Endodermal cell (in vitro differentiated cells): ENCODE data around the gene GOLIM4. TPM values are rescaled to one million over a fixed set of nuclear protein-coding genes. Genes with fewer than 3 reads are reported as not detected.

ENCODE experiments used
- DNase-seq: peaks from one replicate; pipeline ENCODE4 v3.0.0-alpha.2; 2017
- H3K27ac ChIP-seq: 2 replicates; pipeline ENCODE4 v1.5.1; 2013; ENCODE audit warnings: mild to moderate bottlenecking, low read depth, low read length, moderate library complexity
- H3K27me3 ChIP-seq: 2 replicates; pipeline ENCODE4 v1.6.1; 2013; ENCODE audit warnings: mild to moderate bottlenecking, low read length, moderate library complexity; ENCODE audit not compliant: insufficient read depth, control insufficient read depth, poor library complexity, severe bottlenecking
- H3K36me3 ChIP-seq: 2 replicates; pipeline ENCODE4 v1.7.0; 2013; ENCODE audit warnings: mild to moderate bottlenecking, low read length, moderate library complexity; ENCODE audit not compliant: control insufficient read depth, insufficient read depth
- H3K4me1 ChIP-seq: one replicate; pipeline ENCODE4 v1.7.0; 2013; ENCODE audit warnings: low read length; ENCODE audit not compliant: control insufficient read depth, insufficient read depth
- H3K4me3 ChIP-seq: 2 replicates; pipeline ENCODE4 v1.5.1; 2013; ENCODE audit warnings: mild to moderate bottlenecking, low read length, moderate library complexity
- H3K9ac ChIP-seq: 2 replicates; pipeline ENCODE4 v1.6.1; 2013; ENCODE audit warnings: mild to moderate bottlenecking, low read length, moderate library complexity; ENCODE audit not compliant: poor library complexity, severe bottlenecking; ENCODE audit errors: extremely low read depth
- H3K9me3 ChIP-seq: 2 replicates; pipeline ENCODE4 v1.6.1; 2013; ENCODE audit warnings: mild to moderate bottlenecking, low read length, moderate library complexity; ENCODE audit not compliant: control insufficient read depth
- H3K27ac Mint-ChIP-seq: 2 replicates; pipeline ENCODE4 v1.8.0; 2020; ENCODE audit warnings: mixed read lengths
- H3K27me3 Mint-ChIP-seq: 2 replicates; pipeline ENCODE4 v1.8.0; 2021; ENCODE audit warnings: mild to moderate bottlenecking, mixed read lengths; ENCODE audit not compliant: insufficient read depth
- H3K36me3 Mint-ChIP-seq: 2 replicates; pipeline ENCODE4 v1.8.0; 2020; ENCODE audit warnings: low read depth, mixed read lengths
- H3K4me1 Mint-ChIP-seq: 2 replicates; pipeline ENCODE4 v1.8.0; 2020; ENCODE audit warnings: mixed read lengths
- H3K4me3 Mint-ChIP-seq: 2 replicates; pipeline ENCODE4 v1.8.0; 2020; ENCODE audit warnings: mild to moderate bottlenecking, moderate library complexity, mixed read lengths
- H3K9me3 Mint-ChIP-seq: 2 replicates; pipeline ENCODE4 v1.8.0; 2020; ENCODE audit warnings: mild to moderate bottlenecking, mixed read lengths
- WGBS, 2 experiments: methylation state at CpG; one replicate each; pipeline versions ENCODE4 v1.1.5 to v1.1.7; 2013; ENCODE audit warnings: missing lambda C conversion rate in 2 of 2, mixed read lengths in 1 of 2; ENCODE audit not compliant: insufficient coverage in 1 of 2, insufficient read length in 1 of 2; 5-methylcytosine and 5-hydroxymethylcytosine counted together
- total RNA-seq, 2 donors: library from RNA; stranded (reverse); fragmentation: NEBNext Ultra II Directional in 1 of 2; extraction: Animal tissue kit (Norgen Biotek cat#: 25700) in 1 of 2; gene quantifications; 2 replicates in 1 of 2; 3 replicates in 1 of 2; pipeline ENCODE4 v1.2.1, GENCODE V29; 2021
- TF ChIP-seq, protein P1 (sequence below): fragments of 200-600 bp; sonication (generic); conservative IDR thresholded peaks from 2 replicates; pipeline ENCODE4 v1.5.0; 2021; ENCODE audit warnings: antibody characterized with exemption, mild to moderate bottlenecking

GOLIM4 gene
- total RNA-seq, 2 donors from 2014 or later: 19.3 to 19.9 TPM

DNA sequence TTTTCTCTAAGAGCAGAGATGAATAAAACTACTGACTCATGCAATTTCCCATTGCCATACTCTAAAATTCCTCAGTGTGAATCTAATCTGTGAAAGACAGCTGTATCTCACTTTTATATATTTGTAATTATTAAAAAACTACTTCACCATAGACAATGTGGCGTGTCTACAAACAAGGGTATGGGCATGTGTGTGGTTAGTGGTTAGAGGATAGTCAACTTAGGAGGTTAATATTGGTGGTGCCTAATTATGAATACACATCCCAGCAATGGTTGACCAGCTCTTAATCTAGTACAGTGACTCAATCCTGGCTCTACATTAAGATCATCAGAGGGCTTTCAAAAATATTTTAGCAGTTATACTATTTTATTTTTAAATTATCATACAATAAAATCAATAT, 94.5 kb downstream of the GOLIM4 start:
- Mint-ChIP-seq H3K27me3 (peaks cover 25% of the 10 kb centered on the region), H3K27ac (no peak overlapping the region), H3K9me3 (peaks cover 3% of the 10 kb centered on the region), H3K4me1 (no peaks in the 10 kb centered on the region), H3K36me3 (no peaks in the 10 kb centered on the region), H3K4me3 (no peak overlapping the region)
- H3K4me3 ChIP-seq: no peak overlapping the region
- H3K9me3 ChIP-seq: no peaks in the 10 kb centered on the region
- H3K4me1 ChIP-seq: no peaks in the 10 kb centered on the region
- no peaks in the 10 kb centered on the region for H3K36me3 ChIP-seq
- TF ChIP-seq, protein P1, sequence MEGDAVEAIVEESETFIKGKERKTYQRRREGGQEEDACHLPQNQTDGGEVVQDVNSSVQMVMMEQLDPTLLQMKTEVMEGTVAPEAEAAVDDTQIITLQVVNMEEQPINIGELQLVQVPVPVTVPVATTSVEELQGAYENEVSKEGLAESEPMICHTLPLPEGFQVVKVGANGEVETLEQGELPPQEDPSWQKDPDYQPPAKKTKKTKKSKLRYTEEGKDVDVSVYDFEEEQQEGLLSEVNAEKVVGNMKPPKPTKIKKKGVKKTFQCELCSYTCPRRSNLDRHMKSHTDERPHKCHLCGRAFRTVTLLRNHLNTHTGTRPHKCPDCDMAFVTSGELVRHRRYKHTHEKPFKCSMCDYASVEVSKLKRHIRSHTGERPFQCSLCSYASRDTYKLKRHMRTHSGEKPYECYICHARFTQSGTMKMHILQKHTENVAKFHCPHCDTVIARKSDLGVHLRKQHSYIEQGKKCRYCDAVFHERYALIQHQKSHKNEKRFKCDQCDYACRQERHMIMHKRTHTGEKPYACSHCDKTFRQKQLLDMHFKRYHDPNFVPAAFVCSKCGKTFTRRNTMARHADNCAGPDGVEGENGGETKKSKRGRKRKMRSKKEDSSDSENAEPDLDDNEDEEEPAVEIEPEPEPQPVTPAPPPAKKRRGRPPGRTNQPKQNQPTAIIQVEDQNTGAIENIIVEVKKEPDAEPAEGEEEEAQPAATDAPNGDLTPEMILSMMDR: no peak
- no peak overlapping the region for H3K9ac ChIP-seq
- H3K27ac ChIP-seq: no peak overlapping the region
- 80% methylated on average over 1 of the region's 1 CpG; no CpG with 5 or more reads in 1 of the 2 experiments for WGBS, 2 experiments
- DNase-seq: no peak
- H3K27me3 ChIP-seq: peaks cover 9% of the 10 kb centered on the region

DNA sequence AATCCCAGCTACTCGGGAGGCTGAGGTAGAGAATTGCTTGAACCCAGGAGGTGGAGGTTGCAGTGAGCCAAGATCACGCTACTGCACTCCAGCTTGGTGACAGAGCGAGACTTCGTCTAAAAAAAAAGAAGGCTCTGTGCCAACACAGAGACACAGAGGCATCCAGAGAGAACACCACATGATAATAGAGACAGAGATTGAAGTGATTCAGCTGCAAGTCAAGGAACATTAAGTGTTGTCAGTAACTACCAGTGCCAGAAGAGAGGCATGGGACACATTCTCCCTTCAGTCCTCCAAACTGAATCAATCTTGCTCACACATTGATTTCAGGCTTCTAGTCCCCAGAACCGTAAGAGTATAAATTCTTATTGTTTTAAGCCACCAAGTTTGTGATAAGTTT, 97.5 kb downstream of the GOLIM4 start:
- H3K9me3 Mint-ChIP-seq: peaks cover 3% of the 10 kb centered on the region
- no peak overlapping the region for H3K27ac Mint-ChIP-seq
- Histone ChIP-seq H3K4me3 (no peak overlapping the region), H3K27ac (no peak overlapping the region), H3K9me3 (no peaks in the 10 kb centered on the region), H3K36me3 (no peaks in the 10 kb centered on the region), H3K9ac (no peak overlapping the region), H3K27me3 (peaks cover 23% of the 10 kb centered on the region), H3K4me1 (no peaks in the 10 kb centered on the region)
- DNase-seq: no peak
- H3K36me3 Mint-ChIP-seq: no peaks in the 10 kb centered on the region
- peaks cover 39% of the 10 kb centered on the region for H3K27me3 Mint-ChIP-seq
- no peak overlapping the region for H3K4me3 Mint-ChIP-seq
- TF ChIP-seq, protein P1: no peak
- H3K4me1 Mint-ChIP-seq: peaks cover 7% of the 10 kb centered on the region
- 93 to 100% methylated on average over 4 to 5 of the region's 5 CpGs for WGBS, 2 experiments

DNA sequence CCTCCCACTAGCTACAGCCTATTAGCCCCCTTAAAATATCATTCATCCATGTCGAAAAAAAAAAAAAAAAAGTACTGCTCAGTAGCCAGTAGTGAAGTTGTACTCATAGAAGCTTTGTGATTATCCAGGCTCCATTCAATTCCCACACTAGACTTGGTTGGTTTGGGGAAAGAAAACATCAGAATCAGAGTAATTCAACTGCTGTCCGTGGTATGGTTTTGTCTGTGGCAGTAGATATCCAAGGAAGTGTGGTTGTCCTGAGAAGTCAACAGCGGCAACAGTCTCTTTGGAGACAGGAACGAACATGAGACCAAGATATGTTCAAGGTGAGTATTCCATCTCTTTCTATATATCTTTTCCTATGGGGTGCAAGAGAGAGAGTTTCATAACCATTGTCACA, 99.2 kb downstream of the GOLIM4 start:
- Mint-ChIP-seq H3K4me3 (no peak overlapping the region), H3K9me3 (no peaks in the 10 kb centered on the region), H3K27me3 (peaks cover 54% of the 10 kb centered on the region), H3K4me1 (peaks cover 9% of the 10 kb centered on the region), H3K27ac (no peak overlapping the region), H3K36me3 (no peaks in the 10 kb centered on the region)
- H3K27me3 ChIP-seq: peaks cover 25% of the 10 kb centered on the region
- H3K9ac ChIP-seq: no peak overlapping the region
- H3K36me3 ChIP-seq: no peaks in the 10 kb centered on the region
- H3K4me3 ChIP-seq: no peak overlapping the region
- WGBS, 2 experiments: 91 to 100% methylated on average over 1 to 4 of the region's 4 CpGs
- no peaks in the 10 kb centered on the region for H3K9me3 ChIP-seq
- H3K27ac ChIP-seq: no peak overlapping the region
- no peaks in the 10 kb centered on the region for H3K4me1 ChIP-seq
- TF ChIP-seq, protein P1: no peak
- DNase-seq: no peak
